ENCODE data around the gene VOPP1.

DNA sequence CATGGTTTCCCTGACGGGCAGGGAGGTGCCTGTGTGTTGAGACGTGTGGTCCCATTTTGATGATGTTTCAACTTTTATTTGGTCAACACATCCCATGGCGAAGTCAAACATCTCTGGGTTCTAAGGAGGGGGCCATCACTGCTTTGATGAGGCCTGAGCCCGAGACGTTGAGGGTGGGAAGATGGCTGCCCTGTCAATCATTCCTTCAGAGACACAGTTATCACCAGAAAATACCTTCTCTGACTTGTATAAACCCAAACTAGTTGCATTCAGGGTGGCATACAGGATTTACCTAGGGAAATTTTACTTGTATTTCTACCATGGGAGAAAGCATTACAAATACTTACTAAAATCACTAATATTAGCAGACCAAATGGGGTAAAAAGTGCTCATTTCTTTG is 64.6 kb downstream of the VOPP1 start:
- TF ChIP-seq, protein P1, sequence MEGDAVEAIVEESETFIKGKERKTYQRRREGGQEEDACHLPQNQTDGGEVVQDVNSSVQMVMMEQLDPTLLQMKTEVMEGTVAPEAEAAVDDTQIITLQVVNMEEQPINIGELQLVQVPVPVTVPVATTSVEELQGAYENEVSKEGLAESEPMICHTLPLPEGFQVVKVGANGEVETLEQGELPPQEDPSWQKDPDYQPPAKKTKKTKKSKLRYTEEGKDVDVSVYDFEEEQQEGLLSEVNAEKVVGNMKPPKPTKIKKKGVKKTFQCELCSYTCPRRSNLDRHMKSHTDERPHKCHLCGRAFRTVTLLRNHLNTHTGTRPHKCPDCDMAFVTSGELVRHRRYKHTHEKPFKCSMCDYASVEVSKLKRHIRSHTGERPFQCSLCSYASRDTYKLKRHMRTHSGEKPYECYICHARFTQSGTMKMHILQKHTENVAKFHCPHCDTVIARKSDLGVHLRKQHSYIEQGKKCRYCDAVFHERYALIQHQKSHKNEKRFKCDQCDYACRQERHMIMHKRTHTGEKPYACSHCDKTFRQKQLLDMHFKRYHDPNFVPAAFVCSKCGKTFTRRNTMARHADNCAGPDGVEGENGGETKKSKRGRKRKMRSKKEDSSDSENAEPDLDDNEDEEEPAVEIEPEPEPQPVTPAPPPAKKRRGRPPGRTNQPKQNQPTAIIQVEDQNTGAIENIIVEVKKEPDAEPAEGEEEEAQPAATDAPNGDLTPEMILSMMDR (IDR thresholded peaks at IDR 0.05): no peak
- no peak for TF ChIP-seq POLR2A (IDR thresholded peaks at IDR 0.05)
